PC-3 (cell line): ENCODE results near the gene CCDC141.

Source experiments
- EZH2phosphoT487 ChIP-seq: fragments of 300-600 bp; sonication (generic); IDR thresholded peaks from 2 replicates; pipeline ENCODE4 v1.6.1; 2018; ENCODE audit warnings: mild to moderate bottlenecking, antibody characterized with exemption, low read length, borderline replicate concordance
- TF ChIP-seq, protein P1 (sequence below): fragments of 300-600 bp; sonication (generic); conservative IDR thresholded peaks from 2 replicates; pipeline ENCODE4 v1.5.1; 2017; ENCODE audit warnings: antibody characterized with exemption, low read depth, mild to moderate bottlenecking, low read length

GRCh38 chr2:179097131-179097530, 47.2 kb upstream of the CCDC141 start:
- TF ChIP-seq, protein P1, sequence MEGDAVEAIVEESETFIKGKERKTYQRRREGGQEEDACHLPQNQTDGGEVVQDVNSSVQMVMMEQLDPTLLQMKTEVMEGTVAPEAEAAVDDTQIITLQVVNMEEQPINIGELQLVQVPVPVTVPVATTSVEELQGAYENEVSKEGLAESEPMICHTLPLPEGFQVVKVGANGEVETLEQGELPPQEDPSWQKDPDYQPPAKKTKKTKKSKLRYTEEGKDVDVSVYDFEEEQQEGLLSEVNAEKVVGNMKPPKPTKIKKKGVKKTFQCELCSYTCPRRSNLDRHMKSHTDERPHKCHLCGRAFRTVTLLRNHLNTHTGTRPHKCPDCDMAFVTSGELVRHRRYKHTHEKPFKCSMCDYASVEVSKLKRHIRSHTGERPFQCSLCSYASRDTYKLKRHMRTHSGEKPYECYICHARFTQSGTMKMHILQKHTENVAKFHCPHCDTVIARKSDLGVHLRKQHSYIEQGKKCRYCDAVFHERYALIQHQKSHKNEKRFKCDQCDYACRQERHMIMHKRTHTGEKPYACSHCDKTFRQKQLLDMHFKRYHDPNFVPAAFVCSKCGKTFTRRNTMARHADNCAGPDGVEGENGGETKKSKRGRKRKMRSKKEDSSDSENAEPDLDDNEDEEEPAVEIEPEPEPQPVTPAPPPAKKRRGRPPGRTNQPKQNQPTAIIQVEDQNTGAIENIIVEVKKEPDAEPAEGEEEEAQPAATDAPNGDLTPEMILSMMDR, result no peak
- no peak for TF ChIP-seq EZH2phosphoT487
